Measurements from ENCODE around the gene TRAP1.

The TRAP1 gene

DNA sequence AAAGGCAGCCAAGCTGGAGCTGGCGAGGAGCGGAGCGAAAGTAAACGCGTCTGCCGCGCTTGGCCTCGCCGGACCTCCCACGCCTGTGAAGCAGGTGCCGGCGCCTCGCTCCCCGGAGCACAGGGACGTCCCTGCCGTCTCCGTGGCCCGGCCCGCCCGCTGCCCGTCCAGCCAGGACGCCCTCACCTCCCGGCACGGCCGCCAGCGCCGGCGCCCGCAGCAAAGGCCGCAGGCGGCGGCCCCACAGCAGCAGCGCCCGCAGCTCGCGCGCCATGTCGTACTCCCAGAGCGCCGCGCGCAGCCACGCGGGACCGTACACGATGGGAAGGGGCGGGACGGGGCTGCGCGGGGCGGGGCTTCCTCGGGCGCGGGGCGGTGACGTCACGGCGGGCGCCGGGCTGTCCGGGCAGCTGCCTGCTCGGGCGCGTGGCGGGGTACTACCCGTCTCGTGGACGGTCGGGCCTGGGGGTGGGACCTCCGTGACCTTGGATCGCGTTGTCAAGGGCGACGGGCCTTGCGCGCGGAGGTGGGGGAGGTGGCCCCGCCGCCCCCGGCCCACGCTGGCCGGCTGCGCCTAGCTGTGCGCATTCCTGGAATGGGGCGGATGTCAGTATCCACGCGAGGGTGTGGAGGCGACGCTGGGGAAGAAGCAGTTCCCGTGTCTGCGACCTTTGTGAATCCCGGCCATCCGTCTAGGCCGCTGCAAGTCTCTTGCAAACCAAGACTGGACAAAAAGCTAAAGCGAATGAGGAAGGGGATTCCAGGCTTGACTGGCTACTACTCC is at the start of gene TRAP1:
Gene TRAP1, minus strand, starts transcription at position 290 of the 784 bp plus-strand sequence. Its CDS starts 16 bp downstream, at position 274.
- DNase-seq (ENCODE audit: low read depth in 2 of 2, low spot score in 1 of 2) = peak; percentile 85

GRCh38 chr16:3766177-3766576 is 48.9 kb upstream of the TRAP1 start:
- no peak for DNase-seq (ENCODE audit: low read depth in 2 of 2, low spot score in 1 of 2)

DNA sequence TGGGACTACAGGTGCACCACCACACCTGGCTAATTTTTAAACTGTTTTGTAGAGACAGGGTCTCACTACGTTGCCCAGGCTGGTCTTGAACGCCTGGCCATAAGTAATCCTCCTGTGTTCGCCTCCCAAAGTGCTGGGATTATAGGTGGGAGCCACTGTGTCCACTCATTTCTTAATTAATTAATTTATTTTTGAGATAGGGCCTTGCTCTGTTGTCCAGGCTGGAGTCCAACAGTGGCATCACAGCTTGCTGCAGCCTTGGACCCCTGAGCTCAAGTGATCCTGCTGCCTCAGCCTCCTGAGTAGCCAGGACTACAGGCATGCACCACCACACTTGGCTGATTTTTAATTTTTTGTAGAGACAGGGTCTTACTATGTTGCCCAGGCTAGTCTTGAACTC is 47.1 kb upstream of the TRAP1 start:
- DNase-seq (ENCODE audit: low read depth in 2 of 2, low spot score in 1 of 2) = no peak

DNA sequence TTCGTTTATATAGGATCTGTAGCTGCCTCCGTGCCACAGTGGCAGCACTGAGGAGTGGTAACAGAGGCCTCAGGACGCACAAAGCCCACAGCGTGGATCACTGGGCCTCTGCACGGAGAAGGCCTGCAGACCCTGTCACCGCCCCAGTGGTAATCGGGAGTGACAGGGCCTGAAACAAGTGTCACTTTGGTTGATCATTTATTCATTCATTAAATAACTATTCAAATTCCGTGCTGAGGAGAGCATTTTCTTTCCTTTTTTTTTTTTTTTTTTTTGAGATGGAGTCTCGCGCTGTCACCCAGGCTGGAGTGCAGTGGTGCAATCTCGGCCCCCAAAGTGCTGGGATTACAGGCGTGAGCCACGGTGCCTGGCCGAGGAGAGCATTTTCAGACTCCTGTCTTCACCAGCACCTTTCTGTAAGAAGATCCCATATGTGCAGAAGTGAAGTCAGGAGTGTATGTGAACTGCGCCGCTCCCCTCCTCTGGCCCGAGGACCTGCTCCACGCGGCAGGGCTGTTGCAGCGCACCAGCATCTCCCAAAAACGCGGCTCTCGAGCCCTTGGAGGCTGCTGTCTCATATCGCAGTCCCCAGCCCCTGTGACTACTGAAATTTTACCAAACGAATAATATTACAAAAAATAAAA is 44.9 kb upstream of the TRAP1 start:
- DNase-seq (ENCODE audit: low read depth in 2 of 2, low spot score in 1 of 2) = no peak

DNA sequence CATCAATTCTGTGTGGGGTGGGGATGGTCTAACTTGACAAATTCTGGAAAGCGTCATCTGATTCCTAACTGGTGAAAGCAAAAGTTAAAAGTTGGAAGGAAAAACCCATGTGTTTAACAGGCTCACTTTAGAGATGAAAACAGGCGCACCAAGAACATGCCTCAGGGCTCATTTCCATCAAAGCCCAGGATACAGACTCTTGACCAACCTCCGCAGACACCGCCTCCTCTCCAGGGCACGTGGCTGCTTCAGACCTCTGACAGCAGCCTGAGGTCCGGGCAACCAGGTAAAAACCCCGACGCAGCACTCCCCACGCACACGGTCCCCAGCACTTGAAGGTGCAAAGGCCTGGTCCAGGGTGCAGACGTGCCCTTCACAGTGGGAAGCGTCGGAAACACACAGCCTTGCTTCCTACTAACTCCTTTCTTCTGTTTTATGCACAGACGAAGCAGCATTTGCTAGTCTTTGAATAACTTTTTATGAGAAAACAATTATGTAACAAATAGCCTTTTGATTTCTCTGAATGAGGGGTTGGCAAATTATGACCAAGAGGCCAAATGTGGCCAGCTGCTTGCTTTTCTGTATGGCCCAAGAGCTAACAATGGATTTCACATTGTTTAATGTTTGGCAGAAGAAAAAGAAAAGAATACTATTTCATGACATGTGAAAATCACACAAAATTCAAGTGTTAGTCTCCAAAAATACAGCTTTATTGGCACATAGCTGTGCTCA is 44.2 kb upstream of the TRAP1 start:
- DNase-seq (ENCODE audit: low read depth in 2 of 2, low spot score in 1 of 2) = no peak

DNA sequence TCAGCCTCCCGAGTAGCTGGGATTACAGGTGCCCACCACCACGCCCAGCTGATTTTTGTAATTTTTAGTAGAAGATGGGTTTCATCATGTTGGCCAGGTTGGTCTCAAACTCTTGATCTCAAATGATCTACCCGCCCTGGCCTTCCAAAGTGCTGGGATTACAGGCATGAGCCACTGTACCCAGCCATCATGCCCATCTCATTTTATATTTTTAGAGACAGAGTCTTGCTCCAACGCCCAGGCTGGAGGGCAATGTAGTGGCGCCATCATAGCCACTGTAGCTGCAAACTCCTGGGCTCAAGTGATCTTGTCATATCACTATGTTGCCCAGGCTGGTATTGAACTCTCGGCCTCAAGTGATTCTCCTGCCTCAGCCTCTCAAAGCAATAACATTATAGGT is 43.2 kb upstream of the TRAP1 start:
- DNase-seq (ENCODE audit: low read depth in 2 of 2, low spot score in 1 of 2) = no peak

GRCh38 chr16:3759736-3760135 is 42.4 kb upstream of the TRAP1 start:
- DNase-seq (ENCODE audit: low read depth in 2 of 2, low spot score in 1 of 2) = no peak

DNA sequence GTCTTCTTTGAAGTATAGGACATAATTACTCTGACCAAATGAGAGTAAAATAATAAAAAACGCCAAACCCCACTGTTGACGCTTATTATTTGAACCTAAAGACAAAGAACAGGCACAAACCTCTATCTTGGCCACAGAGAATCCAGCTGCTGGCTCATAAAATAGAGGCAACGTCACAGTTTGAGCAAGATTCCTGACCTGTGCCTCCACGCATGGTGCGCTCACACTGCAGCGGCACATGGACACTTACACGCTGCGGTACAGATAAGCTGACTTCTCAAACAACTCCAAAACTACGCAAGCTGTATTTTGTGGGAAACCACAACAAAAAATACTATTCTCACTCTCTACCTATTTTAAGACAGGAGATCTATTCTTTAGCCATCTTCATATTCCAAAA is 38.8 kb upstream of the TRAP1 start:
- DNase-seq (ENCODE audit: low read depth in 2 of 2, low spot score in 1 of 2) = no peak

DNA sequence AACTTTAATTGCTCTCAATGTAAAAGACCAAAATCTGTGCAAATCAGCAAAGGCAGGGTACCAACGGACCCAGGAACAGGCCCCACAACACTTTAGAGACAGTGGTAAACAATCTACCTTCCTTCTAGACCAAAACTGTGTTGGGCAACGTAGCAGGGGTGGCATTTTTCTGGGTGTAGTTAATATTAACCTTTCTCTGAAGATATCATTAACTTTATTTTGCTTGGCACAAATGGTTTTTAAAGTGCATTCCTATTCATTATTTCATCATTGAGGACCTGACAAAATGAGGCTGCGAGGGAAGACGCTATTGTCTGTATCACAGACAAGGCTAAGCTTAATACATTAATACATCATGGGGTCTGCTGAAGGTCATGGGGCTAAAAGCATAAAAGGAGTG is 37.9 kb upstream of the TRAP1 start:
- no peak for DNase-seq (ENCODE audit: low read depth in 2 of 2, low spot score in 1 of 2)

- no peak for DNase-seq (ENCODE audit: low read depth in 2 of 2, low spot score in 1 of 2)
Measured at GRCh38 chr16:3754772-3755171, 37.4 kb upstream of the TRAP1 start.

DNA sequence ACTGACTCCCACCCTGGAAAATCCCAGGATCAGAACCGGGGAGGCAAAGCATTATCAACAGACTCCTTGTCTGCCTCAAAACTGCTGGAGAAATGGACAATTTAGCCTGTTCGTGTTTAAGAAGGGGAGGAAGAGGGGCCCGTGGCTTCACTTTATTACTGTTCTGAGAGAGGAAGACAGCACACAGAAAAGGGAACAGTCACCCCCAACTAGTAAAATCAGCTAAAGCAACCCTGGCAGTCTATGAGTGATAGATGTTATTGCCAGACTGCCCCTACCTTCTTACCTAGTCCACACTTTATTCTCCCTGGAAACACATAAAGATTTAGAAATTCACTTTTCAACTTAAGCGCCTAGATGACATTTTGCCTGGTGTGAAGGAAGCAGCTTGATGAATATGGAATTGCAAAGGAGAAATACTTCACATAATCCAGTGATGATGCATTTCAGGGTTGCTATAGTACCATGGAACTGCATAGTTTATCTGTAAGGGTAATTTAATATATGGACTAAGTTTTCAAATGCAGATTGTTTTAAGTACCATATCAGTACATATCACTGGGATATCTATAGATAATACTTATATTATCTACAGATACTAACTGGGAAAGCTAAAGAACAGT is 36.9 kb upstream of the TRAP1 start:
- DNase-seq (ENCODE audit: low read depth in 2 of 2, low spot score in 1 of 2) = no peak

- DNase-seq (ENCODE audit: low read depth in 2 of 2, low spot score in 1 of 2) = no peak
Measured at GRCh38 chr16:3752984-3753383, 35.7 kb upstream of the TRAP1 start.

DNA sequence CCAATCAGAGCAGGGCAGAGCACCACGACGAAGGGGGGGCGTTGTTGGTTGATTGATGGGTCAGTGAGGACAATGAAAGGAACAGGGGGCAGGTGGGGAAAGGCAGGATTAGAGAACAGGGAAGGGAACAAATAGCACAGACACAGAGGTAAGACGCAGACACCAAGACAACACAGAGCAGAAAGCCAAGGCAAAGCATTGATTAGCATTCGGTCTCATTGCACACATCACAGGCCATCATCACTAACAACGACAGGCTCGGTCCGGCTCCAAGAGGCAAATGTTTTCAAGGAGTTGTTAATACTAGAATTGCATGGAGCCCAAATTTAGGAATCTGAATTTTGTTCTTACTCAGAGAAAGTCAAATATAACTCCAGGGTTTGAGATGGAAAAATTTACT is 34.6 kb upstream of the TRAP1 start:
- DNase-seq (ENCODE audit: low read depth in 2 of 2, low spot score in 1 of 2) = no peak

DNA sequence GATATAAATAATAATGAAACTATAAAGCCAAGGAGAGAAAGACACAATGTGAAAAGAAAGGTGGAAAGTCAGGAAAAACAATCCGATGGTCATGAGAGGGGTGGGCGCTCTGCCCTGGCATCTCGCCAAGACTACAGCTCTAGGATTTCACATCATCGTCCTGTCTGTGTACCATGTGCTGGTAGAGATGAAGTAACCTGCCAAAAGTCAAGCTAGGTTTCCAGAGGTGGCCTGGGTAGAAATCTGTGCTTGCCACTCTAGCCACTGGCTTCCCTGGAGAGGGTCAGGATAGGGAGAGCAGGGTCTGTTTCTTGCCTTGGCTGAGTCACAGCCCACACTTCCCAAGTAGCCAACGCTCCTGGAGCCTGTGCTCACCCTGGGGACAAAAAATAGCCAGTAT is 31.0 kb upstream of the TRAP1 start:
- DNase-seq (ENCODE audit: low read depth in 2 of 2, low spot score in 1 of 2) = no peak

DNA sequence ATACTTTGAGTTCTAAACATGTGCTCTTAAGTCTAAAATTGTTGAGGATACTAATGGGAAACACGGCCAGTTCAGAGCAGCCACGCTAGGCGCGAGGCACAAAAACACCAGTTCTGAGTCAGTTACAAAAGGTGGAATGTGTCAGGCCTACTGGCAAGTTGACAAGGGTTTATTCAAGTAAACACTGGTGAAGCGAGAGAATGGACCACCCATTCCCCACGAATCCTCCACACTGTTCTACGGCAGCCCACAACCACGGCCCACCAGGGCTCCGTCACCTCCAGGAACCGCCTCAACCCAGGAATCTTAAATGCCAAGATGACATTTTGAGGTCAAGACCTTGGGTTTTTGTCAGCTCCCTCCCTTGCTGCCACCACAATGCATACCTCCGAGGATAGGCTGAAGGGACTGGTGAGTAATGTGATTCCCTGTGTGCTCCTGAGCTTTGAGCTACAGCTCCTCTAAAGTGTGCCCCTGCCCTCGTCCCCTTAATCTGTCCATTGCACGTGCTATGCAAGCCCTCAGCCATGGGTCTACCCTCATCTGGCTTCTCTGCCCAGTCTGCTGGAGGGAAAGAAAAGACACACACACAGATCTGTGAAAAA is 28.5 kb upstream of the TRAP1 start:
- DNase-seq (ENCODE audit: low read depth in 2 of 2, low spot score in 1 of 2) = no peak

DNA sequence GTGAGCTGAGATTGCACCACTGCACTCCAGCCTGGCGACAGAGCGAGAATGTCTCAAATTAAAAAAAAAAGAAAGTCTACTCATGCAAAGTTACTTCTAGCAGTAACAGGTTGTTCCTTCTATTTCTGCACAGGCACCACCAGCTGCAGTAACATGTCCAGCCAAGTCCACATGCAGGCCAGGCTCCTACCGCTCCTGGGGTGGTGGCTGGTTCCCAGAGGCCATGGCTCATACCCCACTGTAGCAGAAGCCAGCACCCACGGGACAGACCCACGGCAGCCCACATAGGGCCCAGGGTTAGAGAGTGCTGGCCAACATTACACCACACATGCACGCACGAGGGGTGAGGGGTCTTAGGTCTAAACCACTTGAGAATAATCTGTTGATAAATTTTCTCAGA is 26.7 kb upstream of the TRAP1 start:
- no peak for DNase-seq (ENCODE audit: low read depth in 2 of 2, low spot score in 1 of 2)

DNA sequence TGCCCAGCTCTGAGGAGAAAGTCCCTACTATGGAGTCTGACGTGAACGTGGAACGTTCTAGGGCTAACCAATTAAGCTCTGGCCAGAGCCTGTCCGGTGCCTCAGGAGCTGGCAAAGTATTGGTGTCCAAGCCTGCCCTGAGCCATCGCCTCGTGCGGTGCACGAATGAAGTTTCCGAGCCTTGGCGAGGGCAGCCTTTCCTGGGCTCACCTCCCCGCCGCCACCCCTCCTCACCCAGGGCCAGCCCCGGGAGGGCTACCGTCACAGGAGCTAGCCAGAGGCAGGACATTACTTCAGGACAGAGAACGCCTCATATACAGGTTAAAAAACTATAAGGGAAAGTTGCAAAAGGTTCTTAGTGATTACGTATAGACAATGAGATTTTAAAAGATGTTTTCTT is 23.6 kb upstream of the TRAP1 start:
- no peak for DNase-seq (ENCODE audit: low read depth in 2 of 2, low spot score in 1 of 2)

DNA sequence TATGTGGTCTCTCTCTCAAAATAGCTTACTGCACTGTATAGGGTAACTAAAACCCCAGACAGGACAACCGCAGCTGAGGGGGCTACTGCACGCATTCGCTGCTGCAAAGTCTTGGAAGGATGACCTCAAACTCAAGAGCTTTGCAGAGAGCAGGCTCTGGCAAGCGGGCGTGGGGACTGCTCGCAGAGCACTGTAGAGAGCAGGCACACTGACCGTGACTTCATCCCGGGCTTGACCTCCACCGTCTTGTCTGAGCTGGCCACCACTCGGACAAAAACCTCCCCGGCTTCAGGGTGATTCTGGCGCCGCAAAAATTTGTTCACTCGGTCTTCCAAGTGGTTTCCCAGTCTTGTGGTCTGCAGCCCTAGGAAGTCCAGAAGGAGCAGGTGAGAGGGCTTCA is 22.9 kb upstream of the TRAP1 start:
- DNase-seq (ENCODE audit: low read depth in 2 of 2, low spot score in 1 of 2) = no peak

GRCh38 chr16:3739636-3740035 is 22.3 kb upstream of the TRAP1 start:
- DNase-seq (ENCODE audit: low read depth in 2 of 2, low spot score in 1 of 2) = no peak

DNA sequence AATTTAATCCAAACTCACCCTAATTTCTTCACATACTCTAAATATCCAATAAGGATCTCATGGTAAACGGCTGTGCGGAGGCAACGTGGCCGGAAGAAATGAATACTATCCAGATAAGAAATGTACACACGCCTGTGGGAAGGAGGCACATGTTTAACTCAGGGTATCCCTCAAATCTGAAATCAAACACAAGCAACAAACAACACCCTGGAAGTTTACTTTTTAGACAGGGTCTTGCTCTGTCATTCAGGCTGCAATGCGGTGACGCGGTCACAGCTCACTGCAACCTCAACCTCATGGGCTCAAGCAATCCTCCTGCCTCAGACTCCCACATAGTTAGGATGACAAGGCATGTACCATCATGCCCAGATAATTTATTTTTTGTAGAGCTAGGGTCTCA is 21.2 kb upstream of the TRAP1 start:
- no peak for DNase-seq (ENCODE audit: low read depth in 2 of 2, low spot score in 1 of 2)

- DNase-seq (ENCODE audit: low read depth in 2 of 2, low spot score in 1 of 2) = no peak
Measured at GRCh38 chr16:3738128-3738527, 20.8 kb upstream of the TRAP1 start.
